Adrenal gland (tissue), 5 donors: Measurements from ENCODE around the gene FAM90A26.
"Not testable (repeated sequence)": the region's sequence is repeated elsewhere in the genome, so short reads cannot be mapped to it uniquely, and the experiment has no call there.

Experiments
- CTCF ChIP-seq, 6 experiments: fragments of 450-650 bp in 4 of 6; fragments of 200-600 bp in 2 of 6; sonication (generic) in 1 of 6; IDR thresholded peaks; 1 replicate in 5 of 6; 2 replicates in 1 of 6; pipeline versions ENCODE4 v1.5.1 to v1.8.0; 2016 to 2021; ENCODE audit warnings: antibody characterized with exemption in 6 of 6, mild to moderate bottlenecking in 2 of 6, moderate library complexity in 1 of 6
- POLR2A ChIP-seq, 2 donors: fragments of 450-650 bp; IDR thresholded peaks; one replicate each; pipeline ENCODE4 v1.6.1; 2017; ENCODE audit warnings: antibody characterized with exemption in 2 of 2, mild to moderate bottlenecking in 2 of 2, moderate library complexity in 1 of 2
- donor health status: DM: no; HTN: no; CAD: no.

GRCh38 chr4:9153008-9153570, 17.1 kb upstream of the FAM90A26 start:
- TF ChIP-seq POLR2A (IDR thresholded peaks at IDR 0.05): peak in 1 of 2 donors; percentile 35
- not testable (repeated sequence) for TF ChIP-seq CTCF (IDR thresholded peaks at IDR 0.05)
